SK-MEL-5 (cell line): Measurements from ENCODE around the gene LYPD6B. TPM values are rescaled to one million over a fixed set of nuclear protein-coding genes. Genes with fewer than 3 reads are reported as not detected.
"Not testable (repeated sequence)": the region's sequence is repeated elsewhere in the genome, so short reads cannot be mapped to it uniquely, and the experiment has no call there.

ENCODE experiments used
- DNase-seq: peaks from one replicate; pipeline ENCODE4 v3.0.0-alpha.2; 2016; ENCODE audit warnings: low read depth, low spot score
- in situ Hi-C: cut with HindIII; loops from 2 replicates; pipeline ENCODE4 v1.10.0; 2016; ENCODE audit warnings: low sequenced_read_pairs, high pct_unique_total_duplicates, low pct_unique_long_range_greater_than_20kb
- total RNA-seq: library from RNA; depleted of rRNA; stranded (reverse); fragments of >200 nt; shearing (Covaris generic); gene quantifications from 2 replicates; pipeline ENCODE4 v1.2.3, GENCODE V29; 2014; rRNA removed

LYPD6B gene
- total RNA-seq, 1 experiment from 2014 or later = not detected

GRCh38 chr2:149246186-149246585, 207.7 kb downstream of the LYPD6B start:
- in situ Hi-C loops = no loop called here
- no peak for DNase-seq

- in situ Hi-C loops, DNase-seq: not testable (repeated sequence)
These were observed 212.9 kb downstream of the LYPD6B start for GRCh38 chr2:149251436-149251835.

- in situ Hi-C loops, DNase-seq: not testable (repeated sequence)
These were observed 218.4 kb downstream of the LYPD6B start for GRCh38 chr2:149256877-149257276.

GRCh38 chr2:149258531-149258930, 220.0 kb downstream of the LYPD6B start:
- in situ Hi-C loops = no loop called here
- DNase-seq = no peak

- no peak for DNase-seq
- in situ Hi-C loops = no loop called here
These were observed 220.6 kb downstream of the LYPD6B start for GRCh38 chr2:149259136-149259535.

- in situ Hi-C loops = no loop called here
These were observed 223.2 kb downstream of the LYPD6B start for GRCh38 chr2:149261692-149262091.

More at GRCh38 chr2:149261692-149262091, 223.2 kb downstream of the LYPD6B start:
- no peak for DNase-seq

Other genes with a start within 250 kb of the LYPD6B start
- 1.3 and 1.4 TPM in 2 replicates for gene KIF5C, start 163.5 kb upstream of the LYPD6B start, total RNA-seq